ENCODE measurements around the gene FBXO41. TPM values are rescaled to one million over a fixed set of nuclear protein-coding genes. Genes with fewer than 3 reads are reported as not detected.

Gene FBXO41
- total and polyA plus RNA-seq, 9 donors, result 1.7 to 3.1 (median 2.9) TPM

Small RNAs within 50 kb of the gene (small RNA-seq; reads per million reads assigned to genes)
- gene RNU6-111P, result not detected

Other genes with a start within 250 kb of the FBXO41 start
- 10 to 100 TPM in 4 of 7 donors, 1 to 10 TPM in 3; 7.7 to 19.3 (median 11.6) TPM for gene SFXN5, start 212.8 kb downstream of the FBXO41 start, total RNA-seq
- gene SFXN5, start 212.8 kb downstream of the FBXO41 start, polyA plus RNA-seq, result 10 to 100 TPM in 1 of 2 donors, 1 to 10 TPM in 1; 4.3 to 14.1 TPM
- 10 to 100 TPM; 16.1 to 33.2 (median 25.0) TPM for gene RAB11FIP5, start 171.5 kb downstream of the FBXO41 start, total RNA-seq
- 10 to 100 TPM; 19.2 to 57.3 TPM for gene RAB11FIP5, start 171.5 kb downstream of the FBXO41 start, polyA plus RNA-seq
- gene NOTO, start 81.9 kb downstream of the FBXO41 start, total RNA-seq, result not detected
- gene NOTO, start 81.9 kb downstream of the FBXO41 start, polyA plus RNA-seq, result not detected
- gene SMYD5, start 70.2 kb downstream of the FBXO41 start, total RNA-seq, result 10 to 100 TPM; 14.1 to 37.9 (median 27.3) TPM
- 10 to 100 TPM; 18.2 to 21.6 TPM for gene SMYD5, start 70.2 kb downstream of the FBXO41 start, polyA plus RNA-seq
- gene PRADC1, start 51.2 kb downstream of the FBXO41 start, total RNA-seq, result 10 to 100 TPM in 6 of 7 donors, 1 to 10 TPM in 1; 7.7 to 19.7 (median 12.2) TPM
- gene PRADC1, start 51.2 kb downstream of the FBXO41 start, polyA plus RNA-seq, result 10 to 100 TPM in 1 of 2 donors, 1 to 10 TPM in 1; 9.7 to 11.8 TPM
- 100 to 1,000 TPM; 143 to 272 (median 220) TPM for gene CCT7, start 50.2 kb downstream of the FBXO41 start, total RNA-seq
- 100 to 1,000 TPM; 157 to 289 TPM for gene CCT7, start 50.2 kb downstream of the FBXO41 start, polyA plus RNA-seq
- under 1 TPM in 1 of 7 donors, not detected in 6; 0.13 TPM for gene EGR4, start 9.1 kb upstream of the FBXO41 start, total RNA-seq
- under 1 TPM in 1 of 2 donors, not detected in 1; 0.04 TPM for gene EGR4, start 9.1 kb upstream of the FBXO41 start, polyA plus RNA-seq
- gene ALMS1, start 101.4 kb upstream of the FBXO41 start, total RNA-seq, result 10 to 100 TPM; 41.6 to 53.4 (median 46.9) TPM
- 10 to 100 TPM; 12.8 to 22.0 TPM for gene ALMS1, start 101.4 kb upstream of the FBXO41 start, polyA plus RNA-seq